ENCODE results near the gene TRANK1. TPM values are rescaled to one million over a fixed set of nuclear protein-coding genes. Genes with fewer than 3 reads are reported as not detected.
A peak's percentile ranks its signal among the peaks of the same experiment; 100 is the strongest.
"Not testable (repeated sequence)": the region's sequence is repeated elsewhere in the genome, so short reads cannot be mapped to it uniquely, and the experiment has no call there.

Gene TRANK1
- total RNA-seq, 6 donors from 2014 or later: 10.6 to 39.8 (median 28.1) TPM

- no peak for ATAC-seq (ENCODE audit: low FRiP score in 2 of 2)
- H3K9me3 ChIP-seq: no peaks in the 10 kb centered on the region
- peak overlapping the region; percentile 20 to 81 (median 62) for H3K27ac ChIP-seq
- TF ChIP-seq EP300 (IDR thresholded peaks at IDR 0.05) (no peak), POLR2A (IDR thresholded peaks at IDR 0.05) (no peak), CTCF (IDR thresholded peaks at IDR 0.05) (no peak), POLR2AphosphoS5 (IDR thresholded peaks at IDR 0.05) (no peak)
- no peaks in the 10 kb centered on the region for H3K27me3 ChIP-seq
- DNase-seq: no peak
- H3K4me1 ChIP-seq: peaks cover 15 to 29% (median 22%) of the 10 kb centered on the region in 4 donors
- no peak overlapping the region for H3K4me3 ChIP-seq
- 88 to 93% methylated on average over 12 of the region's 12 CpGs for WGBS, 2 donors
- H3K36me3 ChIP-seq: peaks cover 0 to 56% (median 19%) of the 10 kb centered on the region in 4 donors
Measured at GRCh38 chr3:36892457-36893136, 52.3 kb downstream of the TRANK1 start.

- Histone ChIP-seq H3K9me3 (no peaks in the 10 kb centered on the region), H3K4me3 (no peak overlapping the region), H3K27ac (peak overlapping the region in 3 of 4 donors; percentile 43 to 81 (median 73)), H3K4me1 (peaks cover 15 to 29% (median 22%) of the 10 kb centered on the region in 4 donors), H3K27me3 (no peaks in the 10 kb centered on the region), H3K36me3 (peaks cover 0 to 57% (median 22%) of the 10 kb centered on the region in 4 donors)
- TF ChIP-seq POLR2AphosphoS5 (IDR thresholded peaks at IDR 0.05): peak; percentile 12 to 70
- peak in 2 of 4 donors; percentile 19 to 34 for TF ChIP-seq EP300 (IDR thresholded peaks at IDR 0.05)
- TF ChIP-seq POLR2A (IDR thresholded peaks at IDR 0.05): no peak
- TF ChIP-seq CTCF (IDR thresholded peaks at IDR 0.05): no peak
- 66 to 70% methylated on average over 4 of the region's 4 CpGs for WGBS, 2 donors
- DNase-seq (no peak), ATAC-seq (ENCODE audit: low FRiP score in 2 of 2) (peak in 1 of 2 donors; percentile 28)
Measured at GRCh38 chr3:36891701-36892160, 53.1 kb downstream of the TRANK1 start.

GRCh38 chr3:36891097-36891496, 53.8 kb downstream of the TRANK1 start:
- not testable (repeated sequence) for H3K4me3 ChIP-seq; H3K9me3 ChIP-seq; H3K27me3 ChIP-seq; ATAC-seq (ENCODE audit: low FRiP score in 2 of 2); DNase-seq
- Histone ChIP-seq H3K27ac (peak overlapping the region in 1 of 4 donors; percentile 43), H3K4me1 (peaks cover 15 to 28% (median 22%) of the 10 kb centered on the region in 4 donors), H3K36me3 (peaks cover 0 to 59% (median 24%) of the 10 kb centered on the region in 4 donors)
- 70 to 86% methylated on average over 4 to 7 of the region's 7 CpGs for WGBS, 2 donors

GRCh38 chr3:36890261-36890660, 54.6 kb downstream of the TRANK1 start:
- ATAC-seq (ENCODE audit: low FRiP score in 2 of 2) (no peak), DNase-seq (no peak)
- Histone ChIP-seq H3K27me3 (no peaks in the 10 kb centered on the region), H3K27ac (no peak overlapping the region), H3K4me1 (peaks cover 15 to 24% (median 18%) of the 10 kb centered on the region in 4 donors), H3K36me3 (peaks cover 0 to 59% (median 24%) of the 10 kb centered on the region in 4 donors), H3K4me3 (no peak overlapping the region), H3K9me3 (no peaks in the 10 kb centered on the region)
- TF ChIP-seq EP300 (IDR thresholded peaks at IDR 0.05) (no peak), POLR2AphosphoS5 (IDR thresholded peaks at IDR 0.05) (no peak), POLR2A (IDR thresholded peaks at IDR 0.05) (no peak), CTCF (IDR thresholded peaks at IDR 0.05) (no peak)

GRCh38 chr3:36881735-36882134, 63.1 kb downstream of the TRANK1 start:
- peaks cover 0 to 17% (median 2%) of the 10 kb centered on the region in 4 donors for H3K36me3 ChIP-seq
- 71 to 88% methylated on average over 4 of the region's 4 CpGs for WGBS, 2 donors
- TF ChIP-seq EP300 (IDR thresholded peaks at IDR 0.05) (no peak), POLR2A (IDR thresholded peaks at IDR 0.05) (no peak), CTCF (IDR thresholded peaks at IDR 0.05) (no peak), POLR2AphosphoS5 (IDR thresholded peaks at IDR 0.05) (no peak)
- peaks cover 0 to 2% (median 0%) of the 10 kb centered on the region in 4 donors for H3K4me1 ChIP-seq
- H3K9me3 ChIP-seq: no peaks in the 10 kb centered on the region
- ATAC-seq (ENCODE audit: low FRiP score in 2 of 2) (no peak), DNase-seq (no peak)
- no peak overlapping the region for H3K27ac ChIP-seq
- no peaks in the 10 kb centered on the region for H3K27me3 ChIP-seq
- H3K4me3 ChIP-seq: no peak overlapping the region

- H3K36me3 ChIP-seq: peaks cover 0 to 11% (median 0%) of the 10 kb centered on the region in 4 donors
- DNase-seq; H3K4me3 ChIP-seq; H3K27ac ChIP-seq; H3K4me1 ChIP-seq; H3K9me3 ChIP-seq; ATAC-seq (ENCODE audit: low FRiP score in 2 of 2); H3K27me3 ChIP-seq: not testable (repeated sequence)
- WGBS, 2 donors: 85 to 92% methylated on average over 1 of the region's 1 CpG
Measured at GRCh38 chr3:36879842-36880241, 65.0 kb downstream of the TRANK1 start.

Data from upper lobe of left lung (tissue), 6 donors.